K562 (cell line): ENCODE results near the gene RYR1. TPM values are rescaled to one million over a fixed set of nuclear protein-coding genes. Genes with fewer than 3 reads are reported as not detected.

ENCODE experiments used
- BRD9 ChIP-seq: fragments of 450-650 bp; IDR thresholded peaks from 2 replicates; pipeline ENCODE4 v1.6.1; 2018; ENCODE audit warnings: low read depth; ENCODE audit not compliant: partially characterized antibody
- CBX5 ChIP-seq: IDR thresholded peaks from 2 replicates; pipeline ENCODE4 v1.6.1; 2014; ENCODE audit warnings: low read depth, borderline replicate concordance
- CHD7 ChIP-seq: fragments of 200-600 bp; sonication (generic); IDR thresholded peaks from one replicate; pipeline ENCODE4 v1.6.1; 2012; ENCODE audit warnings: mild to moderate bottlenecking, low read depth, low read length, inconsistent platforms
- HLTF ChIP-seq: fragments of 450-650 bp; IDR thresholded peaks from 2 replicates; pipeline ENCODE4 v1.6.1; 2016
- HOXB6 ChIP-seq: fragments of 250-450 bp; sonication (Bioruptor Pico); IDR thresholded peaks from 2 replicates; pipeline ENCODE4 v1.5.1; 2022; ENCODE audit warnings: mild to moderate bottlenecking, borderline replicate concordance
- MCM7 ChIP-seq, 2 experiments: fragments of 450-650 bp; IDR thresholded peaks; 2 replicates each; pipeline ENCODE4 v1.6.1; 2016 to 2018
- MNT ChIP-seq, 2 experiments: fragments of 450-650 bp; conservative IDR thresholded peaks; 2 replicates each; pipeline ENCODE4 v1.6.1; 2017; ENCODE audit warnings: mild to moderate bottlenecking in 2 of 2, moderate library complexity in 2 of 2
- NCOA2 ChIP-seq, 2 experiments: fragments of 450-650 bp; IDR thresholded peaks; 2 replicates each; pipeline ENCODE4 v1.6.1; 2018; ENCODE audit warnings: mild to moderate bottlenecking in 2 of 2, moderate library complexity in 1 of 2; ENCODE audit not compliant: partially characterized antibody in 2 of 2
- NFIX ChIP-seq: fragments of 250-450 bp; sonication (Bioruptor Pico); IDR thresholded peaks from 2 replicates; pipeline ENCODE4 v1.4.0; 2020; ENCODE audit warnings: low read depth, mild to moderate bottlenecking, moderate library complexity
- NR2C1 ChIP-seq, 2 experiments: fragments of 450-650 bp; IDR thresholded peaks; 2 replicates each; pipeline ENCODE4 v1.6.1; 2017; ENCODE audit warnings: mild to moderate bottlenecking in 2 of 2, antibody characterized with exemption in 1 of 2, inconsistent platforms in 1 of 2, missing compliant biosample characterization in 1 of 2, missing genetic modification characterization in 1 of 2
- PURB ChIP-seq: sonication (generic); formaldehyde crosslinking; IDR thresholded peaks from 2 replicates; pipeline ENCODE4 v1.9.0; 2021; ENCODE audit warnings: low read depth, mild to moderate bottlenecking, missing genetic modification reagents
- TFAP4 ChIP-seq: sonication (generic); formaldehyde crosslinking; IDR thresholded peaks from 2 replicates; pipeline ENCODE4 v1.8.0; 2022; ENCODE audit warnings: missing genetic modification reagents, mild to moderate bottlenecking, moderate library complexity, borderline replicate concordance
- ZBTB34 ChIP-seq: fragments of 250-450 bp; sonication (Bioruptor Pico); IDR thresholded peaks from 2 replicates; pipeline ENCODE4 v1.8.0; 2021; ENCODE audit warnings: mild to moderate bottlenecking, moderate library complexity
- polyA plus RNA-seq, 8 experiments: library from polyadenylated mRNA; depleted of rRNA in 4 of 8; stranded (reverse) in 5 of 8; unstranded in 3 of 8; fragments of >200 nt; fragmentation: Nextera tagmentation in 2 of 8; fragmentation: Illumina TruSeq in 1 of 8; extraction: Ambion mirVana in 2 of 8; extraction: Trizol in 1 of 8; gene quantifications; 2 replicates each; pipeline versions ENCODE4 v1.2.1 to v1.2.3, GENCODE V29; 2011 to 2014; ENCODE audit warnings: inconsistent platforms in 1 of 8, missing spikeins in 1 of 8
- total RNA-seq, 7 experiments: library from RNA; depleted of rRNA in 6 of 7; stranded (reverse); fragments of >200 nt in 6 of 7; fragmentation: Illumina TruSeq in 2 of 7; extraction: Trizol in 2 of 7; gene quantifications; 2 replicates each; pipeline versions ENCODE4 v1.2.1 to v1.2.3, GENCODE V29; 2011 to 2021; ENCODE audit warnings: low replicate concordance in 1 of 7

RYR1 gene
- total and polyA plus RNA-seq, 9 of the 15 experiments (the other 6 are each of a cell fraction or from before 2014, with no cell fraction given) = 0.11 to 7.4 (median 3.7) TPM

- no peak for TF ChIP-seq CHD7
- TF ChIP-seq NFIX = no peak
- no peak for TF ChIP-seq NCOA2 (IDR thresholded peaks at IDR 0.05; ENCODE audit: partially characterized antibody in 2 of 2)
- TF ChIP-seq MNT (conservative IDR thresholded peaks at IDR 0.05) = peak in 1 of 2 experiments; percentile 40; a peak in 1 of 4 replicates
- TF ChIP-seq PURB (CRISPR knock-in tag) = no peak
- TF ChIP-seq ZBTB34 = no peak
- no peak for TF ChIP-seq HOXB6 (CRISPR knock-in tag)
- TF ChIP-seq NR2C1 (IDR thresholded peaks at IDR 0.05) = no peak
- no peak for TF ChIP-seq NR2C1 (tag; IDR thresholded peaks at IDR 0.05)
- TF ChIP-seq TFAP4 = 0 out of 2 replicates have a peak, but pooled peaks have one; percentile 21
- no peak for TF ChIP-seq MCM7 (IDR thresholded peaks at IDR 0.05)
- no peak for TF ChIP-seq BRD9
- 0 out of 2 replicates have a peak, but pooled peaks have one; percentile 32 for TF ChIP-seq HLTF
- no peak for TF ChIP-seq CBX5
These were observed at the start of gene RYR1 (continued) for GRCh38 chr19:38433268-38433733.
